B cell (primary cell): ENCODE results near the gene TSPAN18. TPM values are rescaled to one million over a fixed set of nuclear protein-coding genes. Genes with fewer than 3 reads are reported as not detected.
A peak's percentile ranks its signal among the peaks of the same experiment; 100 is the strongest.

Experiments
- ATAC-seq: fragments of 200-7000 bp; cut with Tn5 transposase; one replicate; pipeline ENCODE4 v1.10.0; 2021; ENCODE audit warnings: low read depth, mild to moderate bottlenecking, moderate number of reproducible peaks, moderate library complexity
- CTCF ChIA-PET: fragments of 350-600 bp; sonication (Branson Sonifier 250); formaldehyde crosslinking; loops from one replicate; lab custom pipeline; 2021; ENCODE audit warnings: antibody characterized with exemption, inconsistent platforms; lab: Charles Lee
- POLR2A ChIA-PET: fragments of 350-600 bp; sonication (Branson Sonifier 250); formaldehyde crosslinking; loops from one replicate; lab custom pipeline; 2021; ENCODE audit warnings: antibody characterized with exemption; lab: Charles Lee
- DNase-seq: peaks from one replicate; pipeline ENCODE4 v3.0.0; 2013
- H2AFZ ChIP-seq: 2 replicates; pipeline ENCODE4 v1.6.1; 2012; ENCODE audit warnings: mild to moderate bottlenecking, low read depth, low read length; ENCODE audit not compliant: insufficient read depth, poor library complexity, severe bottlenecking
- H3K27ac ChIP-seq, 2 donors: 1 replicate in 1 of 2; 2 replicates in 1 of 2; pipeline ENCODE4 v1.5.1; 2012 to 2013; ENCODE audit warnings: low read length in 2 of 2, mild to moderate bottlenecking in 2 of 2, moderate library complexity in 1 of 2
- H3K27me3 ChIP-seq, 4 experiments: fragments of 200-600 bp in 1 of 4; sonication (generic) in 1 of 4; replicated peaks in 1 of 4; 1 replicate in 2 of 4; 2 replicates in 2 of 4; pipeline versions ENCODE4 v1.6.1 to v1.7.0; 2013 to 2016; ENCODE audit warnings: low read length in 3 of 4, mild to moderate bottlenecking in 2 of 4, mixed read lengths in 1 of 4, moderate library complexity in 1 of 4; ENCODE audit not compliant: insufficient read depth in 4 of 4, control insufficient read depth in 3 of 4; ENCODE audit errors: control extremely low read depth in 1 of 4
- H3K36me3 ChIP-seq, 2 experiments: replicated peaks in 1 of 2; 1 replicate in 1 of 2; 2 replicates in 1 of 2; pipeline versions ENCODE4 v1.6.1 to v1.7.1; 2013; ENCODE audit warnings: low read length in 1 of 2; ENCODE audit not compliant: insufficient read depth in 2 of 2, control insufficient read depth in 1 of 2; ENCODE audit errors: control extremely low read depth in 1 of 2, extremely low read depth in 1 of 2
- H3K4me1 ChIP-seq, 2 donors: fragments of 200-600 bp in 1 of 2; sonication (generic) in 1 of 2; 1 replicate in 1 of 2; 2 replicates in 1 of 2; pipeline versions ENCODE4 v1.5.1 to v1.6.1; 2013 to 2017; ENCODE audit warnings: low read length in 2 of 2; ENCODE audit not compliant: control insufficient read depth in 2 of 2, insufficient read depth in 2 of 2
- H3K4me2 ChIP-seq: replicated peaks from 2 replicates; pipeline ENCODE3; 2012; ENCODE audit warnings: mild to moderate bottlenecking, low read depth, low read length; ENCODE audit not compliant: poor library complexity, severe bottlenecking
- H3K4me3 ChIP-seq, 5 experiments: fragments of 200-600 bp in 1 of 5; sonication (generic) in 1 of 5; 1 replicate in 3 of 5; 2 replicates in 2 of 5; pipeline versions ENCODE4 v1.5.1 to v1.7.0; 2011 to 2016; ENCODE audit warnings: low read length in 4 of 5, mild to moderate bottlenecking in 4 of 5, low read depth in 2 of 5, control low read depth in 1 of 5, moderate library complexity in 1 of 5; ENCODE audit not compliant: insufficient read depth in 1 of 5; ENCODE audit errors: control extremely low read depth in 1 of 5, extremely low read depth in 1 of 5
- H3K79me2 ChIP-seq: fragments of 200-600 bp; sonication (generic); one replicate; pipeline ENCODE4 v1.6.0; 2016; ENCODE audit warnings: low read length; ENCODE audit not compliant: control insufficient read depth, insufficient read depth
- H3K9ac ChIP-seq: fragments of 200-600 bp; sonication (generic); 2 replicates; pipeline ENCODE4 v1.6.1; 2017; ENCODE audit warnings: mild to moderate bottlenecking, low read length, moderate library complexity
- H3K9me3 ChIP-seq, 3 donors: one replicate each; pipeline versions ENCODE4 v1.6.1 to v1.7.1; 2013; ENCODE audit warnings: low read length in 2 of 3; ENCODE audit not compliant: control insufficient read depth in 2 of 3, insufficient read depth in 1 of 3; ENCODE audit errors: control extremely low read depth in 1 of 3
- H4K20me1 ChIP-seq: 2 replicates; pipeline ENCODE4 v1.6.0; 2012; ENCODE audit warnings: mild to moderate bottlenecking, low read length; ENCODE audit not compliant: insufficient read depth, control insufficient read depth, poor library complexity, severe bottlenecking
- H3K27ac Mint-ChIP-seq: one replicate; pipeline ENCODE4 v1.8.0; 2021; ENCODE audit warnings: mixed read lengths
- H3K27me3 Mint-ChIP-seq: one replicate; pipeline ENCODE4 v1.8.0; 2021; ENCODE audit warnings: mixed read lengths
- H3K4me1 Mint-ChIP-seq: one replicate; pipeline ENCODE4 v1.8.0; 2021; ENCODE audit warnings: mixed read lengths
- H3K4me3 Mint-ChIP-seq: one replicate; pipeline ENCODE4 v1.8.0; 2021; ENCODE audit warnings: mixed read lengths
- H3K9me3 Mint-ChIP-seq: one replicate; pipeline ENCODE4 v1.8.0; 2022; ENCODE audit warnings: mixed read lengths; ENCODE audit not compliant: insufficient read depth
- CTCF ChIP-seq: fragments of 200-600 bp; IDR thresholded peaks from one replicate; pipeline ENCODE4 v1.8.0; 2022; ENCODE audit warnings: antibody characterized with exemption, mild to moderate bottlenecking
- EZH2 ChIP-seq: IDR thresholded peaks from 2 replicates; pipeline ENCODE4 v1.6.1; 2012; ENCODE audit warnings: borderline replicate concordance, low read depth, mild to moderate bottlenecking, moderate library complexity, low read length; ENCODE audit not compliant: insufficient read depth, poor library complexity, severe bottlenecking
- WGBS: methylation state at CpG from one replicate; pipeline ENCODE4 v1.1.5; 2013; ENCODE audit warnings: missing lambda C conversion rate; ENCODE audit not compliant: insufficient coverage; 5-methylcytosine and 5-hydroxymethylcytosine counted together
- intact Hi-C: fragments of 100-400 bp; cut with micrococcal nuclease; formaldehyde crosslinking; loops from one replicate; pipeline ENCODE4 v1.10.0; 2022
- polyA plus RNA-seq: library from polyadenylated mRNA; depleted of rRNA; stranded (reverse); fragments of >200 nt; gene quantifications from 2 replicates; pipeline ENCODE4 v1.2.3, GENCODE V29; 2012
- total RNA-seq, 2 donors: library from RNA; stranded (reverse); fragments of 120-200 nt in 1 of 2; gene quantifications; 1 replicate in 1 of 2; 2 replicates in 1 of 2; pipeline versions ENCODE4 v1.2.3 to v1.2.4, GENCODE V29; 2013 to 2022

Gene TSPAN18
- total and polyA plus RNA-seq, 2 donors (not counting 1 experiment from before 2014, with no cell fraction given): 0.75 to 2.0 TPM

DNA sequence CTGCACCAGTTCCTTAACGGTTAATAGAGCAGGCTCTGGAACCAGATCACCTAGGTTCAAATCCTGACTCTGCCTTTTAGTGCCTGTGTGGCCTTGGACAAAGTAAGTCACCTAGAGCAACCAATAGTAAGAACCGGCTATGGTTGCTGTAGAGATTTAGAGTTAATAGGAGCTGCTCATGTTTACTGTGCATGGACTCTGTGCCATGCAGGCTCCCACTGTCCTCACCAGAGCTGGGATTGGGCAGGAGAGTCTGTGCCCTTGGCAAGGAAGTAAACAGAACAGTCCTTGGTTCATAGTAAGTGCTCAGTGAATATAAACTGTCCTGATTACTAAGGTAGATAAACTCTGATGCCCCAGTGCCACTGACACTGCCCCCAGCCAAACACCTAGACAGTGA lies 225.3 kb downstream of the TSPAN18 start:
- Histone ChIP-seq H3K27me3 (no peaks in the 10 kb centered on the region), H3K9me3 (no peaks in the 10 kb centered on the region), H3K4me3 (no peak overlapping the region), H4K20me1 (peaks cover 12% of the 10 kb centered on the region), H3K36me3 (no peaks in the 10 kb centered on the region), H3K79me2 (peaks cover 25% of the 10 kb centered on the region), H3K27ac (no peak overlapping the region), H2AFZ (no peak overlapping the region), H3K4me2 (no peak overlapping the region), H3K9ac (no peak overlapping the region), H3K4me1 (peaks cover 13 to 26% of the 10 kb centered on the region in 2 donors)
- Mint-ChIP-seq H3K4me3 (peak overlapping the region; percentile 78), H3K4me1 (peaks cover 49% of the 10 kb centered on the region), H3K27ac (peak overlapping the region; percentile 69), H3K27me3 (no peaks in the 10 kb centered on the region), H3K9me3 (no peaks in the 10 kb centered on the region)
- TF ChIP-seq CTCF (no peak), EZH2 (no peak)
- ATAC-seq: no peak
- intact Hi-C loops: no loop called here
- CTCF ChIA-PET: interaction anchor here (0.7 to 1.9 kb wide), 5 partner anchors 15 to 153 kb away, joined by 3 to 7 read pairs (median 4); no protein-coding TSS in a partner anchor
- no peak for DNase-seq
- POLR2A ChIA-PET: interaction anchor here (0.6 kb wide), 1 partner anchor 12 kb away, joined by 4 read pairs; no protein-coding TSS in a partner anchor
- WGBS: 73% methylated on average over 2 of the region's 2 CpGs

GRCh38 chr11:44952500-44953260 lies 225.9 kb downstream of the TSPAN18 start:
- peak overlapping the region; percentile 26 for H3K4me3 Mint-ChIP-seq
- H3K27me3 Mint-ChIP-seq: no peaks in the 10 kb centered on the region
- H3K9ac ChIP-seq: no peak overlapping the region

More at GRCh38 chr11:44952500-44953260, 225.9 kb downstream of the TSPAN18 start:
- no peaks in the 10 kb centered on the region for H3K9me3 Mint-ChIP-seq
- Histone ChIP-seq H3K36me3 (no peaks in the 10 kb centered on the region), H3K4me3 (no peak overlapping the region), H3K27ac (no peak overlapping the region), H3K9me3 (no peaks in the 10 kb centered on the region), H3K4me2 (no peak overlapping the region), H3K4me1 (peaks cover 13 to 26% of the 10 kb centered on the region in 2 donors), H4K20me1 (peaks cover 8% of the 10 kb centered on the region), H3K27me3 (no peaks in the 10 kb centered on the region), H3K79me2 (peaks cover 20% of the 10 kb centered on the region), H2AFZ (no peak overlapping the region)
- POLR2A ChIA-PET: interaction anchor here (0.6 kb wide), 1 partner anchor 12 kb away, joined by 4 read pairs; no protein-coding TSS in a partner anchor
- peak overlapping the region; percentile 69 for H3K27ac Mint-ChIP-seq
- intact Hi-C loops: no loop called here
- DNase-seq: peak; percentile 10
- CTCF ChIA-PET: interaction anchor here (0.7 to 1.9 kb wide), 7 partner anchors 16 to 152 kb away, joined by 3 to 7 read pairs (median 4); no protein-coding TSS in a partner anchor
- 84% methylated on average over 3 of the region's 3 CpGs for WGBS
- peaks cover 43% of the 10 kb centered on the region for H3K4me1 Mint-ChIP-seq
- TF ChIP-seq EZH2 (no peak), CTCF (no peak)
- no peak for ATAC-seq
